ENCODE results near the gene DUOXA2.

- TF ChIP-seq, protein P1, sequence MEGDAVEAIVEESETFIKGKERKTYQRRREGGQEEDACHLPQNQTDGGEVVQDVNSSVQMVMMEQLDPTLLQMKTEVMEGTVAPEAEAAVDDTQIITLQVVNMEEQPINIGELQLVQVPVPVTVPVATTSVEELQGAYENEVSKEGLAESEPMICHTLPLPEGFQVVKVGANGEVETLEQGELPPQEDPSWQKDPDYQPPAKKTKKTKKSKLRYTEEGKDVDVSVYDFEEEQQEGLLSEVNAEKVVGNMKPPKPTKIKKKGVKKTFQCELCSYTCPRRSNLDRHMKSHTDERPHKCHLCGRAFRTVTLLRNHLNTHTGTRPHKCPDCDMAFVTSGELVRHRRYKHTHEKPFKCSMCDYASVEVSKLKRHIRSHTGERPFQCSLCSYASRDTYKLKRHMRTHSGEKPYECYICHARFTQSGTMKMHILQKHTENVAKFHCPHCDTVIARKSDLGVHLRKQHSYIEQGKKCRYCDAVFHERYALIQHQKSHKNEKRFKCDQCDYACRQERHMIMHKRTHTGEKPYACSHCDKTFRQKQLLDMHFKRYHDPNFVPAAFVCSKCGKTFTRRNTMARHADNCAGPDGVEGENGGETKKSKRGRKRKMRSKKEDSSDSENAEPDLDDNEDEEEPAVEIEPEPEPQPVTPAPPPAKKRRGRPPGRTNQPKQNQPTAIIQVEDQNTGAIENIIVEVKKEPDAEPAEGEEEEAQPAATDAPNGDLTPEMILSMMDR (IDR thresholded peaks at IDR 0.05): no peak
- no peak for TF ChIP-seq POLR2A (IDR thresholded peaks at IDR 0.05)
Measured at GRCh38 chr15:45093622-45094357, 20.3 kb upstream of the DUOXA2 start.
